A549 treated with CpdA at 1 μM for 4 hours (cell line): ENCODE data around the gene MACF1. TPM values are rescaled to one million over a fixed set of nuclear protein-coding genes. Genes with fewer than 3 reads are reported as not detected.

Source experiments
- total RNA-seq: library from RNA; stranded (reverse); fragments of 200-300 nt; extraction: Qiagen RNA extraction; gene quantifications from 5 replicates; pipeline ENCODE4 v1.2.3, GENCODE V29; 2022; ENCODE audit warnings: low read depth

Gene MACF1
- total RNA-seq: 49.8 to 62.0 TPM (median 54.7 TPM) in 5 replicates

GRCh38 chr1:39204441-39205081, at the start of gene MACF1:
Gene MACF1 (plus strand): TSS chr1:39204695. CDS start chr1:39205023, 328 bp downstream.

GRCh38 chr1:39491146-39491921, 286.8 kb downstream of the MACF1 start, which contains the start of gene BMP8A:
Gene BMP8A (plus strand): TSS chr1:39491636. CDS start chr1:39491992, 356 bp downstream.

Other genes starting within 250 kb of the MACF1 start
- 40.0 to 44.4 TPM (median 43.8 TPM) in 5 replicates for gene AKIRIN1, start 213.4 kb upstream of the MACF1 start, total RNA-seq
- gene NDUFS5, start 178.3 kb upstream of the MACF1 start, total RNA-seq: 408 to 535 TPM (median 439 TPM) in 5 replicates